Glutamatergic neuron (in vitro differentiated cells): ENCODE measurements around the gene ZNF662. TPM values are rescaled to one million over a fixed set of nuclear protein-coding genes. Genes with fewer than 3 reads are reported as not detected.
A peak's percentile ranks its signal among the peaks of the same experiment; 100 is the strongest.

Source experiments
- DNase-seq: peaks from one replicate; pipeline ENCODE4 v3.0.0; 2022
- H3K27ac Mint-ChIP-seq: one replicate; pipeline ENCODE4 v1.8.0; 2020; ENCODE audit warnings: mild to moderate bottlenecking, mixed read lengths, inconsistent platforms; ENCODE audit not compliant: unreplicated experiment
- H3K27me3 Mint-ChIP-seq: one replicate; pipeline ENCODE4 v1.8.0; 2020; ENCODE audit warnings: mild to moderate bottlenecking, moderate library complexity, mixed read lengths, inconsistent platforms; ENCODE audit not compliant: unreplicated experiment
- H3K36me3 Mint-ChIP-seq: one replicate; pipeline ENCODE4 v1.8.0; 2020; ENCODE audit warnings: mild to moderate bottlenecking, mixed read lengths, inconsistent platforms; ENCODE audit not compliant: unreplicated experiment
- H3K4me1 Mint-ChIP-seq: one replicate; pipeline ENCODE4 v1.8.0; 2020; ENCODE audit warnings: mild to moderate bottlenecking, low read depth, mixed read lengths, inconsistent platforms; ENCODE audit not compliant: unreplicated experiment
- H3K4me3 Mint-ChIP-seq: one replicate; pipeline ENCODE4 v1.8.0; 2020; ENCODE audit warnings: mild to moderate bottlenecking, mixed read lengths, inconsistent platforms; ENCODE audit not compliant: unreplicated experiment
- H3K9me3 Mint-ChIP-seq: one replicate; pipeline ENCODE4 v1.8.0; 2020; ENCODE audit warnings: mild to moderate bottlenecking, moderate library complexity, mixed read lengths, inconsistent platforms; ENCODE audit not compliant: unreplicated experiment
- CTCF ChIP-seq: fragments of 200-600 bp; sonication (generic); IDR thresholded peaks from one replicate; pipeline ENCODE4 v1.5.0; 2021; ENCODE audit not compliant: partially characterized antibody, unreplicated experiment
- total RNA-seq: library from RNA; stranded (reverse); fragmentation: NEBNext Ultra II Directional; extraction: Animal tissue kit (Norgen Biotek cat#: 25700); gene quantifications from one replicate; pipeline ENCODE4 v1.2.1, GENCODE V29; 2021; ENCODE audit not compliant: unreplicated experiment

Gene ZNF662
- total RNA-seq, 1 donor from 2014 or later: 16.3 TPM

GRCh38 chr3:42904076-42904475 lies 1.9 kb upstream of the ZNF662 start:
- no peak overlapping the region for H3K4me3 Mint-ChIP-seq
- H3K27ac Mint-ChIP-seq: no peak overlapping the region
- peaks cover 11% of the 10 kb centered on the region for H3K36me3 Mint-ChIP-seq
- peaks cover 7% of the 10 kb centered on the region for H3K9me3 Mint-ChIP-seq
- no peak for TF ChIP-seq CTCF
- H3K27me3 Mint-ChIP-seq: peaks cover 10% of the 10 kb centered on the region
- DNase-seq: no peak
- peaks cover 6% of the 10 kb centered on the region for H3K4me1 Mint-ChIP-seq

- Mint-ChIP-seq H3K27ac (peak overlapping the region; percentile 36), H3K4me3 (peak overlapping the region; percentile 74), H3K9me3 (peaks cover 11% of the 10 kb centered on the region), H3K4me1 (peaks cover 6% of the 10 kb centered on the region), H3K36me3 (peaks cover 18% of the 10 kb centered on the region), H3K27me3 (peaks cover 9% of the 10 kb centered on the region)
- no peak for TF ChIP-seq CTCF
- DNase-seq: no peak
These were observed 237 bp upstream of the ZNF662 start for GRCh38 chr3:42905740-42906069.

- peaks cover 6% of the 10 kb centered on the region for H3K4me1 Mint-ChIP-seq
- TF ChIP-seq CTCF: no peak
- peak overlapping the region; percentile 40 for H3K27ac Mint-ChIP-seq
- peaks cover 9% of the 10 kb centered on the region for H3K27me3 Mint-ChIP-seq
- H3K4me3 Mint-ChIP-seq: peak overlapping the region; percentile 85
- peaks cover 22% of the 10 kb centered on the region for H3K36me3 Mint-ChIP-seq
- peaks cover 13% of the 10 kb centered on the region for H3K9me3 Mint-ChIP-seq
- no peak for DNase-seq
These were observed 874 bp downstream of the ZNF662 start for GRCh38 chr3:42906848-42907183.

- Mint-ChIP-seq H3K27me3 (peaks cover 9% of the 10 kb centered on the region), H3K36me3 (peaks cover 32% of the 10 kb centered on the region), H3K27ac (peak overlapping the region; percentile 33), H3K4me1 (peaks cover 6% of the 10 kb centered on the region), H3K4me3 (no peak overlapping the region), H3K9me3 (peaks cover 13% of the 10 kb centered on the region)
- no peak for TF ChIP-seq CTCF
- DNase-seq: no peak
These were observed 2.7 kb downstream of the ZNF662 start for GRCh38 chr3:42908675-42909074.

GRCh38 chr3:42911551-42911950 lies 5.6 kb downstream of the ZNF662 start:
- no peak overlapping the region for H3K4me3 Mint-ChIP-seq
- H3K4me1 Mint-ChIP-seq: peaks cover 5% of the 10 kb centered on the region
- peaks cover 2% of the 10 kb centered on the region for H3K27me3 Mint-ChIP-seq
- no peak for TF ChIP-seq CTCF
- H3K9me3 Mint-ChIP-seq: peaks cover 31% of the 10 kb centered on the region
- H3K27ac Mint-ChIP-seq: no peak overlapping the region
- DNase-seq: no peak
- peaks cover 50% of the 10 kb centered on the region for H3K36me3 Mint-ChIP-seq
